Measurements from ENCODE around the gene PHF21B. TPM values are rescaled to one million over a fixed set of nuclear protein-coding genes. Genes with fewer than 3 reads are reported as not detected.

PHF21B gene
- total and polyA plus RNA-seq, 12 donors, result 0.30 to 4.4 (median 1.8) TPM

DNA sequence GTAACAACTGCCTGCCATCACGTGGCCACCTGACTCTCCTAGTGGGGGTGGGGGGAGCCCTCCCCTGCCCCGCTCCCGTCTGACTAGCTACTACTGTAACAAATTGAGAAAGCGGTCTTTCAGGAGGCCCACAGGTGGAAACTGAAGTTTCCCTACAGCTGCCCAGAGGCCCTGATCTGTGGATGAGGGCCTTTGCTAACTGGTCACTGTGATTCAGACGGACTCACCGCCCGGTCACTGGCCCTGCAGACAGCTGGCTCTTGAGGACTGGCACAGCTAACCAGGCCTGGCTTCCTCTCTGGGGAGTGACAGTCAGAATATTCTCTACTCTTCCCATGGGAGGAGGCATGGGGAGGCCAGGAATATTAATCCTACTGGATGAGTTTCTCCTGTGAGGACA lies 140.6 kb downstream of the PHF21B start:
- no peak overlapping the region for H3K27ac ChIP-seq
- WGBS, 4 donors, result 89 to 91% (median 90%) methylated on average over 4 to 7 of the region's 7 CpGs
- H3K4me3 ChIP-seq, result no peak overlapping the region
- H3K4me1 ChIP-seq (replicated peaks in 1 of 2), result no peaks in the 10 kb centered on the region
- intact Hi-C loops (cut with DNase I), result no loop called here
- H3K27me3 ChIP-seq, result no peaks in the 10 kb centered on the region
- no peak for TF ChIP-seq POLR2A (IDR thresholded peaks at IDR 0.05)
- TF ChIP-seq CTCF (IDR thresholded peaks at IDR 0.05), result no peak
- H3K9me3 ChIP-seq (replicated peaks in 1 of 3), result no peaks in the 10 kb centered on the region
- no peak for DNase-seq
- no peaks in the 10 kb centered on the region for H3K36me3 ChIP-seq (replicated peaks in 1 of 2)

GRCh38 chr22:44865193-44866057 lies 144.4 kb downstream of the PHF21B start:
- TF ChIP-seq CTCF (IDR thresholded peaks at IDR 0.05) (no peak), POLR2A (IDR thresholded peaks at IDR 0.05) (no peak)
- H3K9me3 ChIP-seq (replicated peaks in 1 of 3), result no peaks in the 10 kb centered on the region
- H3K27ac ChIP-seq, result no peak overlapping the region
- intact Hi-C loops (cut with DNase I), result no loop called here
- H3K4me1 ChIP-seq (replicated peaks in 1 of 2), result no peaks in the 10 kb centered on the region
- H3K36me3 ChIP-seq (replicated peaks in 1 of 2), result no peaks in the 10 kb centered on the region
- 84 to 92% (median 87%) methylated on average over 18 to 31 of the region's 31 CpGs for WGBS, 4 donors
- no peaks in the 10 kb centered on the region for H3K27me3 ChIP-seq
- no peak for DNase-seq
- no peak overlapping the region for H3K4me3 ChIP-seq

DNA sequence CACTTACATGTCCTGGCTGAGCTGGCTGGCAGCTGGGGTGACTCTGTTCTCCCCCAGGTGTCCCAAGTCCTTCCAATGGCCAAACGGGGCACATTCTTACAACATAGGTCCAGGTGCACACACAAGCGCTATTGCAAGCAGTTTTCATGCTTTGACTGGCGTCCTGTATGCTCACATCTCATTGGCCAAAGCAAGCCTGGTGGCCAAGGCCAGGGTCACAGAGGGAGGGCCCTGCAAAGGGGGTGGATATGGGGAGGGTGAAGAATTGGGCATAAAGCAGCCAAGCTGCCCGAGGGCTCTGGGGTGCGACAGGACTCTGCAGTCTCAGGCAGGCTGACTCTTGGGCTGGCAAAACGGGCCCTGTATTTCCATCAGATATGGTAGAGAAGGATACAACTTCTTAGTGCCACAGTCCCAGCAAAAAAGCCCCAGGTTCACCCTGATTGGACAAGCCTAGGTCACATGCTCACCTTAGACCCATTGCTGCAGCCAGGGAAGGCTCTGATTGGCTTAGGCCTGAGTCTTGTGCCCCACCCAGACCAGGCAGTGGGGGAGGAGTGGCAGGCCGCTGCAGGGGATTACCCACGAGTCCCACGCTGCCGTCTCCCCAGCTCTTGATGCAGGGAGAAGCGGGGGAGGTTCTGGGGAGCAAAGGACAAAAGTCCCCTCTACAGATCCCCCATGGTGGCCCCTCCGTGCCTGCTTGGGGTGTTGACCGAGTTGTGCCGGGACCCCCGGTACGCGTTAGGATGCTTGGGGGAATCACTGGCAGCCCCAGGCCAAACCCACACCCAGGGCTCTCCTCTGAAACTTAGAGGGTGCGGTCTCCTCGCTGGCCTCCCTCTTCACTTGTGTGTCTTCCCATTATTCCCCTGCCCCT lies 146.6 kb downstream of the PHF21B start:
- 88 to 89% (median 88%) methylated on average over 14 to 19 of the region's 19 CpGs for WGBS, 4 donors
- intact Hi-C loops (cut with DNase I), result no loop called here
- H3K27me3 ChIP-seq, result no peaks in the 10 kb centered on the region
- H3K4me1 ChIP-seq (replicated peaks in 1 of 2), result no peaks in the 10 kb centered on the region
- no peak for DNase-seq
- H3K27ac ChIP-seq, result no peak overlapping the region
- no peak for TF ChIP-seq CTCF (IDR thresholded peaks at IDR 0.05)
- TF ChIP-seq POLR2A (IDR thresholded peaks at IDR 0.05), result no peak
- H3K9me3 ChIP-seq (replicated peaks in 1 of 3), result no peaks in the 10 kb centered on the region
- no peak overlapping the region for H3K4me3 ChIP-seq
- H3K36me3 ChIP-seq (replicated peaks in 1 of 2), result no peaks in the 10 kb centered on the region

GRCh38 chr22:44862281-44862680 lies 147.5 kb downstream of the PHF21B start:
- H3K36me3 ChIP-seq (replicated peaks in 1 of 2), result no peaks in the 10 kb centered on the region
- no peaks in the 10 kb centered on the region for H3K27me3 ChIP-seq
- intact Hi-C loops (cut with DNase I), result no loop called here
- no peaks in the 10 kb centered on the region for H3K4me1 ChIP-seq (replicated peaks in 1 of 2)
- DNase-seq, result no peak
- TF ChIP-seq CTCF (IDR thresholded peaks at IDR 0.05), result no peak
- no peak for TF ChIP-seq POLR2A (IDR thresholded peaks at IDR 0.05)
- no peak overlapping the region for H3K27ac ChIP-seq
- H3K9me3 ChIP-seq (replicated peaks in 1 of 3), result no peaks in the 10 kb centered on the region
- 82 to 93% (median 89%) methylated on average over 6 to 11 of the region's 11 CpGs for WGBS, 4 donors
- H3K4me3 ChIP-seq, result no peak overlapping the region
